ENCODE results near the gene CSTPP1.
A peak's percentile ranks its signal among the peaks of the same experiment; 100 is the strongest.

The CSTPP1 gene

GRCh38 chr11:46892838-46893237 is 43.7 kb upstream of the CSTPP1 start:
- no peak for DNase-seq (ENCODE audit: low spot score)
- TF ChIP-seq CTCF (IDR thresholded peaks at IDR 0.05; ENCODE audit: extremely low read depth, insufficient read depth, missing control alignments): no peak
- in situ Hi-C loops (cut with MboI; ENCODE audit: low pct_unique_long_range_greater_than_20kb, low sequenced_read_pairs, unreplicated experiment): no loop called here

GRCh38 chr11:46894506-46894905 is 42.1 kb upstream of the CSTPP1 start:
- in situ Hi-C loops (cut with MboI; ENCODE audit: low pct_unique_long_range_greater_than_20kb, low sequenced_read_pairs, unreplicated experiment): no loop called here
- DNase-seq (ENCODE audit: low spot score): no peak
- TF ChIP-seq CTCF (IDR thresholded peaks at IDR 0.05; ENCODE audit: extremely low read depth, insufficient read depth, missing control alignments): no peak

DNA sequence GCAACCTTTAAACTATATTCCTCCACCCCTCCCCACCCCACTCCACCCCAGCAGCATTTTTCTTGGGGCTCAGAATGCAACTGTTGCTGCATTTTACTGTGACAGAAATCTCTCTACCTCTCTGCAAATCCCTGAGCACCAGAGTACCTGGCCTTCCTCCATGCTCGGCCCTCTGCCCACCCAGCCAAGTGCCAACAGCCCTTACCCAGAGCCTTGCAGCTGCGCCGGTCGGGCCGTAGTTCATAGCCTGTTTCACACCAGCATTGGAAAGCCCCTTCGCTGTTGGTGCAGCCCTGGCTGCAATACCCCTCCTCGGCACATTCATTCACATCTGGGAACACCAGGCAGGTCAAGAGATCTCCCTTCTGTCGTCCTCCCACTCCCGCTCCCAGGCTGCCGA is 41.6 kb upstream of the CSTPP1 start:
- no peak for TF ChIP-seq CTCF (IDR thresholded peaks at IDR 0.05; ENCODE audit: extremely low read depth, insufficient read depth, missing control alignments)
- in situ Hi-C loops (cut with MboI; ENCODE audit: low pct_unique_long_range_greater_than_20kb, low sequenced_read_pairs, unreplicated experiment): no loop called here
- DNase-seq (ENCODE audit: low spot score): no peak

- TF ChIP-seq CTCF (IDR thresholded peaks at IDR 0.05; ENCODE audit: extremely low read depth, insufficient read depth, missing control alignments): no peak
- no peak for DNase-seq (ENCODE audit: low spot score)
Measured at GRCh38 chr11:46895821-46896220, 40.7 kb upstream of the CSTPP1 start.

GRCh38 chr11:46896719-46897406 is 39.7 kb upstream of the CSTPP1 start:
- in situ Hi-C loops (cut with MboI; ENCODE audit: low pct_unique_long_range_greater_than_20kb, low sequenced_read_pairs, unreplicated experiment): no loop called here
- peak; percentile 72 for DNase-seq (ENCODE audit: low spot score)
- peak; percentile 35 for TF ChIP-seq CTCF (IDR thresholded peaks at IDR 0.05; ENCODE audit: extremely low read depth, insufficient read depth, missing control alignments)

More at GRCh38 chr11:46895821-46896220, 40.7 kb upstream of the CSTPP1 start:
- in situ Hi-C loops (cut with MboI; ENCODE audit: low pct_unique_long_range_greater_than_20kb, low sequenced_read_pairs, unreplicated experiment): no loop called here

DNA sequence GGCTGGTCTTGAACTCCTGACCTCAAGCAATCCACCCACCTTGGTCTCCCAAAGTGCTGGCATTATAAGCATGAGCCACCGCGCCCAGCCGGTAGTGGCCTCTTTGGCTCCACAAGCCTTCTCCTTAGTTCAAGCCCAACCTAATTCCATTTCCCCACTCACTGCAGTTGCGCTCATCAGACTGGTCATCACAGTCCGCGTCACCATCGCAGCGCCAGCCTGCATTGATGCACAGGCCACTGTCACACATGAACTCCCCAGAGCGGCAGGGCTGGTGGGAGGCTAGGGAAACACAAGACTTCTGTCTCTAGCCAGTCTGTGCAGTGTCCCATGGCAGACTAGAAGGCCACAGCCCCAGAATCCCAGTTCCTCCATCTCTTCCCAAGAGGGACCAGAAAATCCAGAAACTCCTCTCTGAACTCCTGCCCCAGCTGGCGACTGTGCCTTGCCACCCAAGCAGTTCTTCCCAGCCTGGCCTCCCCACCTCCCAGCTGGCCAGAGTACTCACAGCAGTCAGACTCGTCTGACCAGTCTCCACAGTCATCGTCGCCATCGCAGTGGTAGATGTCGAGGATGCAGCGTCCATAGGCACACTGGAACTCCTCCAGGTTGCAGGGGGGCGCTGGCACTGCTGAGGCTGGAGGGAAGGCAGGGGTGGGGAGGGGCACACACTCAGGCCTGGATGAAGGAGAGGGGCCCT is 38.0 kb upstream of the CSTPP1 start:
- no peak for TF ChIP-seq CTCF (IDR thresholded peaks at IDR 0.05; ENCODE audit: extremely low read depth, insufficient read depth, missing control alignments)
- in situ Hi-C loops (cut with MboI; ENCODE audit: low pct_unique_long_range_greater_than_20kb, low sequenced_read_pairs, unreplicated experiment): no loop called here
- no peak for DNase-seq (ENCODE audit: low spot score)

Data from GM13977 (cell line).